C1 segment of cervical spinal cord (tissue), 14 donors: ENCODE results near the gene POLR2I.

Source experiments
- DNase-seq, 14 donors: peaks; one replicate each; lab custom pipeline; 2025; lab: John Stamatoyannopoulos, UW

Gene POLR2I

GRCh38 chr19:36064826-36065225 lies 49.8 kb downstream of the POLR2I start:
- no peak for DNase-seq
